Measurements from ENCODE around the gene ROBO1.
"Not testable (repeated sequence)": the region's sequence is repeated elsewhere in the genome, so short reads cannot be mapped to it uniquely, and the experiment has no call there.

Gene ROBO1

GRCh38 chr3:79314962-79315361, 452.8 kb downstream of the ROBO1 start:
- DNase-seq (ENCODE audit: low read depth), result no peak
- TF ChIP-seq CTCF (IDR thresholded peaks at IDR 0.05; ENCODE audit: low read depth, low read length, missing control alignments), result no peak

GRCh38 chr3:79314544-79314943, 453.3 kb downstream of the ROBO1 start:
- no peak for DNase-seq (ENCODE audit: low read depth)
- no peak for TF ChIP-seq CTCF (IDR thresholded peaks at IDR 0.05; ENCODE audit: low read depth, low read length, missing control alignments)
- no peak overlapping the region for H3K4me3 ChIP-seq (ENCODE audit: low read depth, low read length)

More at GRCh38 chr3:79314962-79315361, 452.8 kb downstream of the ROBO1 start:
- H3K4me3 ChIP-seq (ENCODE audit: low read depth, low read length), result no peak overlapping the region

- DNase-seq (ENCODE audit: low read depth), result no peak
- TF ChIP-seq CTCF (IDR thresholded peaks at IDR 0.05; ENCODE audit: low read depth, low read length, missing control alignments), result no peak
- H3K4me3 ChIP-seq (ENCODE audit: low read depth, low read length), result no peak overlapping the region
Observed at GRCh38 chr3:79310016-79310415, 457.8 kb downstream of the ROBO1 start.

- H3K4me3 ChIP-seq (ENCODE audit: low read depth, low read length), result no peak overlapping the region
- TF ChIP-seq CTCF (IDR thresholded peaks at IDR 0.05; ENCODE audit: low read depth, low read length, missing control alignments), result no peak
- no peak for DNase-seq (ENCODE audit: low read depth)
Observed at GRCh38 chr3:79306934-79307570, 460.7 kb downstream of the ROBO1 start.

- not testable (repeated sequence) for H3K4me3 ChIP-seq (ENCODE audit: low read depth, low read length); DNase-seq (ENCODE audit: low read depth)
Observed at GRCh38 chr3:79299949-79300635, 467.7 kb downstream of the ROBO1 start.

- H3K4me3 ChIP-seq (ENCODE audit: low read depth, low read length), result no peak overlapping the region
- no peak for TF ChIP-seq CTCF (IDR thresholded peaks at IDR 0.05; ENCODE audit: low read depth, low read length, missing control alignments)
- no peak for DNase-seq (ENCODE audit: low read depth)
Observed at GRCh38 chr3:79297245-79297960, 470.4 kb downstream of the ROBO1 start.

GRCh38 chr3:79286882-79287281, 480.9 kb downstream of the ROBO1 start:
- no peak overlapping the region for H3K4me3 ChIP-seq (ENCODE audit: low read depth, low read length)
- no peak for DNase-seq (ENCODE audit: low read depth)
- TF ChIP-seq CTCF (IDR thresholded peaks at IDR 0.05; ENCODE audit: low read depth, low read length, missing control alignments), result no peak
